ENCODE results near the gene TNN.
"Not testable (repeated sequence)": the region's sequence is repeated elsewhere in the genome, so short reads cannot be mapped to it uniquely, and the experiment has no call there.

TNN gene

GRCh38 chr1:175108331-175108820, 40.7 kb downstream of the TNN start:
- not testable (repeated sequence) for DNase-seq (ENCODE audit: low spot score)

DNA sequence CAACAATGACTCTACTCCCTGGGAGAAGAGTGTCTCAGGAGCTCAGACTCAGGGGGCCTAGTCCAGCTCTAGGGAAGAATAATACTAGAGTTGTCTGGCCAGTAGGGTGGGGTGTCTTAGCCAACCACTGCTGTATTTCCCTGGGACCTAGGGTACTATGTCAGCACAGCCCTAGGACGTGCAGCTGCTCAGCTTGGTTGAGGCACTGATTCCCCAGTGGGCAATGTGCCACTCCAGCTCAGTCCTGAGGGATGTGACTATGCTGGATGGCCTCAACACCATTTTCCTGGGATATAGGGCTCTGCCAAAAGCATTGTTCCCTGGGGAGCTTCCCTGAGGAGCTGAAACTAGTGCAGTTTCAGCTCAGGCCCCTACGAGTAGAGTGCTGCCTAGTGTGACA, 47.4 kb downstream of the TNN start:
- DNase-seq (ENCODE audit: low spot score) = no peak

DNA sequence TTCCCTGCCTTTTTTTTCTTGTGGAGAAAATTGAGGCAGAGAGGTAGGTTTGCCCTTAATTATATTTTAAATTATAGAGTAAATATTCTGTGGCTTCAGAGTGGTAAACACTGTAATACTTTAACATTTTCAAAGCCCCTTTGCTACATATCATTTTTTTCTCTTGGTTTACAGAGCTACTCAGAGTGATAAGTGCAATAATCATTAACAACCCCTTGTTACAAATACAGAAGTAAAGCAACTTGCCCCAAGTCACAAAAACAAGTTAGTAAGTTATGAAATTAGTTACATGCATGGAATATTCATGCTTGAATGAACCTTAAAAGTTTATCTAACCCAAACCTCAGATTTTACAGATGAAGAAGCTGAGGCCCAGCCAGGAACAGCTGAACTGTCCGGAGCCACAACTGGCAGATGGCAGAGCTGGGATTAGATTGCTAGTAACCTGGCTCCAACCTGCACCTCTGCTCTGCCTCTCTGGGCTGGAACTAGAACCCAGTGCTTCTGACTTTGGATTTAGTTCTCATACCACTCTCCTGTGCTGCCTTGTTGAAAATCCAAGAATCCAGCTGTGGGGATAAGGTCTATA, 48.7 kb downstream of the TNN start:
- no peak for DNase-seq (ENCODE audit: low spot score)

GRCh38 chr1:175116903-175117302, 49.3 kb downstream of the TNN start:
- no peak for DNase-seq (ENCODE audit: low spot score)

GRCh38 chr1:175118375-175119367, 51.0 kb downstream of the TNN start:
- DNase-seq (ENCODE audit: low spot score) = no peak

GRCh38 chr1:175120511-175120910, 52.9 kb downstream of the TNN start:
- DNase-seq (ENCODE audit: low spot score) = no peak

DNA sequence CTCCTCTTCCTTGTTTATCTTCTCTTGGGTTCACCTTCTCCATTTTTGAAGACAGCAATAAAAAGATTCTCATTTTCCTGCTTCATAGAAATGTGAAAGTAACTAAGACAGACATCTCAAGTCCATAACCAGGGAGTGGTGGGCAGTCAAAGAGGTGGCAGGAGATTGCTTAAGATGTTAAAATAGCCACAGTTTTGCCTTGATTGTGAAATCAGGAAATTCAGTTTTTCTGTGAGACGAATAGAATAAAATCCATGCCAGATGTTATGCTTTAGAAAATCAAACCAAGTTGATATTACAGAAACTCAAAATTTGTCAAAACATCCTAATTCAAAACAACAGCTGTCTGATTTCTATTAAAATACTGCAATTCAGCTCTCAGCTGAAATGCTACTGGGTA, 57.2 kb downstream of the TNN start:
- no peak for DNase-seq (ENCODE audit: low spot score)

- no peak for DNase-seq (ENCODE audit: low spot score)
Measured at GRCh38 chr1:175126347-175126746, 58.7 kb downstream of the TNN start.

GRCh38 chr1:175127565-175127964, 59.9 kb downstream of the TNN start:
- no peak for DNase-seq (ENCODE audit: low spot score)

GRCh38 chr1:175128523-175128922, 60.9 kb downstream of the TNN start:
- no peak for DNase-seq (ENCODE audit: low spot score)

- DNase-seq (ENCODE audit: low spot score) = no peak
Measured at GRCh38 chr1:175129182-175129581, 61.5 kb downstream of the TNN start.

- no peak for DNase-seq (ENCODE audit: low spot score)
Measured at GRCh38 chr1:175129644-175129996, 62.0 kb downstream of the TNN start.

DNA sequence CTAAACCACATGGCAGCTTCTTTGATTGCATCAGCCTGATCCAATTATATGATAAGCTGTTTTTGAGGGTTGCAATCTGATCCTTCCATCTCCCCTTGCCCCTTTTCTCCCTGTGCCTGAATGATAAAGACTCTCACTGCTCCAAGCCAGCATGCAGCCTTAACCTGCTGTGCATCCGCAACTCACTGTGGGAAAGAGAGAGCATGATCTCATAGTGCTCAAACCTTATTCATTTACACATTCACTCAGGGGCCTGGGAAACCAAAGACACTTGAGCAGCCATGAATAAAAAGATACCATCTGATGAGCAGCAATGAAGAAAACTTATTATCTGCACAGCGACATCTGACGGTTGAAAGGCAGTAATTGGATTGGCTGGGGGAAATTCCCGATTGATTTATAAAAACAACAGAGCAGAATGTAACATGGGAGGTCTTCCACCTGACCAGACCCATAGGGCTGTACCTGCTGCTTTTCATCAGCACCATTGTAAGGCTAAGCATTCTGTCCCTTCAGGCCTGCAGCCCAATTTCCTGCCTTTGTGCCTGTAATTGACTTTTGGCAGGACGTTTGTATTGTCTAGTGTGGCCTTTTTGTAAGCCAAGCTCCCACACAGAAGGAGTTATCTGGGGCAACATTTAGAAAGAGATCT, 62.5 kb downstream of the TNN start:
- no peak for DNase-seq (ENCODE audit: low spot score)

DNA sequence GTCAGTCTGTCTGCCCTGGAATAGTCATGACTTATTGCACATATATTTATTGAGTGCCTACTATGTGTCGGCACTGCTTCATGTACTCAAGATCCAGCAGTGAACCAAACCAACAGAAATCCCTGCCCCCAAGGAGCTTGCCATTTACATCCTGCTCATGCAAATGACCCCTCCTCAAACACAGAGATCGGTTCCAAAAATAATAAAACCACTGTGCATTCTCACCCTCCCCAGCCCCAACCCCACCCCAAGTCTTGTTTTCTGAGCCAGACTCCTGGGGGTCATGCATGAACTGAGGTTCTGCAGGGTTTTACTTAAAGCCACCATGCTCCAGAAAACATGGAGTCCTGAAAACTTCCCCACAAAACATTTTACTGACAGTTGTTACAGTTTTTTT, 63.0 kb downstream of the TNN start:
- no peak for DNase-seq (ENCODE audit: low spot score)

- no peak for DNase-seq (ENCODE audit: low spot score)
Measured at GRCh38 chr1:175131095-175131494, 63.5 kb downstream of the TNN start.

DNA sequence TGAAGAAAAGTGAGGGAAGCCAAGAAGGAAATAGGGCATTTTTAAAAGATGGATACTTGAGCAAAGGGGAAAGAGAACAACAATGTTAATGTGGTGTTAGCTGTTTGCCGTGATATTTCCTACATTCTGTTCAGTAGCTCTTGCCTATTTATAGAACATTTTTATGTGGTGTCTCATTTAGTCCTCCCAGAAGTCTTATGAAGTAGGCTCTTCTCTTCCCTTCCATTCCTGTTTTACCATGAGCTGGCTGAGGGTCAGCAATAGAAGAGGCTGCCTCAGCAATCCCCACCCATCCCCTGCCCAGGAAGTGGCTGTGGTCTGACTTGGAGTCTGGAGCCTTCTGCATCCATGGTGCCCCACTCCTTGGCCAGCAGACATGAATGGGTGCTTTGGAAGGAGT, 64.8 kb downstream of the TNN start:
- no peak for DNase-seq (ENCODE audit: low spot score)

- DNase-seq (ENCODE audit: low spot score) = no peak
Measured at GRCh38 chr1:175133673-175134435, 66.2 kb downstream of the TNN start.

DNA sequence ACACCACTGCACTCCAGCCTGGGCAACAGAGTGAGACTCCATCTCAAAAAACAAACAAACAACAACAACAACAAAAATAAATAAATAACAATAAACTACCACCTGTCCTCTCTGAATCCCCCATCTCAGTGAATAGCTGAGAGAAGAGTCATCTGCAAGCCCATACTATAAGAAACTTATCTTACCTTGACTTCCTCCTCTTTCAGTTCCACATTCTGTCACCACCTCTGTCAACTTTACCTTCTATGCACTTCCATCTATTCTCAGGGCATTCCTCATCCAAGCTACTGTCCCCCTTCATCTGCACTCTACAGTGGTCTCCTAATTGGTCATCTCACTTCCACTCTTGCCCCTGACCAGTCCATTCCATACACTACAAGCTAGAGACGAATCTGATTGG, 66.9 kb downstream of the TNN start:
- no peak for DNase-seq (ENCODE audit: low spot score)

- DNase-seq (ENCODE audit: low spot score) = no peak
Measured at GRCh38 chr1:175136246-175136645, 68.6 kb downstream of the TNN start.

DNA sequence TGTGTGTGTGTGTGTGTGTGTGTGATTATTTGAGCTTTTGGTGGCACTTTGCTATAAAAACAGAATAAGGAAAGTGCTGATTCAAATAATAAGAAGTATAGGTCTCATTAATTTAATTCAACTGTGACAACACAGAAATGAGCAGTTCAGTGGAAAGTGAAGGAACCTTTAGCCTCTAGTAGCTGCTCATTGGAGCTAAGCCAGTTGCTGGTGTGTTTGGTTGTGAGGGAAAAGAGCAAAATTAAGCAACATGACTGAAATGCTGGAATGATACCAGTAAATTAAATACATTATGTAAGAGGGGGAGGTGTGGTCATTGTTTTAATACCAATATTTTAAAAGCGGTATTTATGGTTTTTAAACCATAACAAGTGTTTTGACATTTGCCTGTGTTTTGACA, 69.7 kb downstream of the TNN start:
- DNase-seq (ENCODE audit: low spot score) = no peak

- DNase-seq (ENCODE audit: low spot score) = no peak
Measured at GRCh38 chr1:175138579-175138978, 70.9 kb downstream of the TNN start.

GRCh38 chr1:175145899-175146528, 78.4 kb downstream of the TNN start:
- no peak for DNase-seq (ENCODE audit: low spot score)
